ENCODE data around the gene TRAK2. TPM values are rescaled to one million over a fixed set of nuclear protein-coding genes. Genes with fewer than 3 reads are reported as not detected.

Gene TRAK2
- total and polyA plus RNA-seq, 2 donors = 10.1 to 13.8 TPM

- no peaks in the 10 kb centered on the region for H3K36me3 ChIP-seq (ENCODE audit: control insufficient read depth in 2 of 2, insufficient read depth in 2 of 2, low read length in 1 of 2)
- no peaks in the 10 kb centered on the region for H3K9me3 ChIP-seq (ENCODE audit: control insufficient read depth in 2 of 2, insufficient read depth in 1 of 2, low read length in 1 of 2)
- DNase-seq (ENCODE audit: low read depth in 6 of 9, low spot score in 9 of 9) = no peak
- no peaks in the 10 kb centered on the region for H3K27me3 ChIP-seq (ENCODE audit: control insufficient read depth in 2 of 2, insufficient read depth in 1 of 2, low read length in 1 of 2)
- H3K4me1 ChIP-seq (ENCODE audit: control insufficient read depth in 2 of 2, insufficient read depth in 2 of 2, low read length in 2 of 2) = no peaks in the 10 kb centered on the region
- no peak overlapping the region for H3K27ac ChIP-seq (ENCODE audit: low read depth in 1 of 2, low read length in 1 of 2)
- no peak overlapping the region for H3K4me3 ChIP-seq (ENCODE audit: low read length in 2 of 2)
Measured at GRCh38 chr2:201411421-201411820, 39.8 kb downstream of the TRAK2 start.

GRCh38 chr2:201408931-201409330, 42.3 kb downstream of the TRAK2 start:
- Histone ChIP-seq H3K27me3 (ENCODE audit: control insufficient read depth in 2 of 2, insufficient read depth in 1 of 2, low read length in 1 of 2) (no peaks in the 10 kb centered on the region), H3K4me3 (ENCODE audit: low read length in 2 of 2) (no peak overlapping the region), H3K9me3 (ENCODE audit: control insufficient read depth in 2 of 2, insufficient read depth in 1 of 2, low read length in 1 of 2) (no peaks in the 10 kb centered on the region), H3K27ac (ENCODE audit: low read depth in 1 of 2, low read length in 1 of 2) (no peak overlapping the region), H3K36me3 (ENCODE audit: control insufficient read depth in 2 of 2, insufficient read depth in 2 of 2, low read length in 1 of 2) (no peaks in the 10 kb centered on the region), H3K4me1 (ENCODE audit: control insufficient read depth in 2 of 2, insufficient read depth in 2 of 2, low read length in 2 of 2) (no peaks in the 10 kb centered on the region)
- 95% methylated on average over 3 of the region's 3 CpGs for WGBS
- no peak for DNase-seq (ENCODE audit: low read depth in 6 of 9, low spot score in 9 of 9)

DNA sequence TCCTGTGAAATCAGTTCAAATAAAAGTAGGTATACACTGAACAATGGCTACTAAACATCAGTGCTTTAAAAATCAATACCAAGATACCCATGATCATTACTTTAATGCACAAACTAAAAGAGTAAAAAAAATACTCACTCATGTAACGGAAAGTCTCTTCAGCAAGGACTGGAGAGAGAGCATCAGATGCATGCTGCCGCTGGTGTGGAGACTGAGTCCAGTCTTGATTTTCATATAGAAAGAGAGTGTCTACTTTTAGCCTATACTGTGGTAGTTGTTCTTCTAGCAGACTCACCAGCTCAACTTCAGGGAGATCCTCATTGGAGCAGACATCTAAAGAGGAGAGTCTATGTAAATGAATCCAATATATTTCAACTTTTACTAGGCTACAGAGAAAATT, 44.0 kb downstream of the TRAK2 start:
- WGBS = over 99% methylated on average over 2 of the region's 2 CpGs
- no peaks in the 10 kb centered on the region for H3K4me1 ChIP-seq (ENCODE audit: control insufficient read depth in 2 of 2, insufficient read depth in 2 of 2, low read length in 2 of 2)
- H3K4me3 ChIP-seq (ENCODE audit: low read length in 2 of 2) = no peak overlapping the region
- H3K36me3 ChIP-seq (ENCODE audit: control insufficient read depth in 2 of 2, insufficient read depth in 2 of 2, low read length in 1 of 2) = no peaks in the 10 kb centered on the region
- H3K9me3 ChIP-seq (ENCODE audit: control insufficient read depth in 2 of 2, insufficient read depth in 1 of 2, low read length in 1 of 2) = no peaks in the 10 kb centered on the region
- H3K27ac ChIP-seq (ENCODE audit: low read depth in 1 of 2, low read length in 1 of 2) = no peak overlapping the region
- no peaks in the 10 kb centered on the region for H3K27me3 ChIP-seq (ENCODE audit: control insufficient read depth in 2 of 2, insufficient read depth in 1 of 2, low read length in 1 of 2)
- no peak for DNase-seq (ENCODE audit: low read depth in 6 of 9, low spot score in 9 of 9)

- no peak overlapping the region for H3K4me3 ChIP-seq (ENCODE audit: low read length in 2 of 2)
- H3K27me3 ChIP-seq (ENCODE audit: control insufficient read depth in 2 of 2, insufficient read depth in 1 of 2, low read length in 1 of 2) = no peaks in the 10 kb centered on the region
- peak in 1 of 9 donors; percentile 13 for DNase-seq (ENCODE audit: low read depth in 6 of 9, low spot score in 9 of 9)
- H3K27ac ChIP-seq (ENCODE audit: low read depth in 1 of 2, low read length in 1 of 2) = no peak overlapping the region
- H3K9me3 ChIP-seq (ENCODE audit: control insufficient read depth in 2 of 2, insufficient read depth in 1 of 2, low read length in 1 of 2) = no peaks in the 10 kb centered on the region
- no peaks in the 10 kb centered on the region for H3K4me1 ChIP-seq (ENCODE audit: control insufficient read depth in 2 of 2, insufficient read depth in 2 of 2, low read length in 2 of 2)
- no peaks in the 10 kb centered on the region for H3K36me3 ChIP-seq (ENCODE audit: control insufficient read depth in 2 of 2, insufficient read depth in 2 of 2, low read length in 1 of 2)
- 48% methylated on average over 3 of the region's 3 CpGs for WGBS
Measured at GRCh38 chr2:201406077-201406662, 45.1 kb downstream of the TRAK2 start.

- no peaks in the 10 kb centered on the region for H3K27me3 ChIP-seq (ENCODE audit: control insufficient read depth in 2 of 2, insufficient read depth in 1 of 2, low read length in 1 of 2)
- no peaks in the 10 kb centered on the region for H3K36me3 ChIP-seq (ENCODE audit: control insufficient read depth in 2 of 2, insufficient read depth in 2 of 2, low read length in 1 of 2)
- H3K4me3 ChIP-seq (ENCODE audit: low read length in 2 of 2) = no peak overlapping the region
- no peaks in the 10 kb centered on the region for H3K4me1 ChIP-seq (ENCODE audit: control insufficient read depth in 2 of 2, insufficient read depth in 2 of 2, low read length in 2 of 2)
- H3K27ac ChIP-seq (ENCODE audit: low read depth in 1 of 2, low read length in 1 of 2) = no peak overlapping the region
- 83% methylated on average over 3 of the region's 3 CpGs for WGBS
- DNase-seq (ENCODE audit: low read depth in 6 of 9, low spot score in 9 of 9) = no peak
- no peaks in the 10 kb centered on the region for H3K9me3 ChIP-seq (ENCODE audit: control insufficient read depth in 2 of 2, insufficient read depth in 1 of 2, low read length in 1 of 2)
Measured at GRCh38 chr2:201404699-201405280, 46.5 kb downstream of the TRAK2 start.

GRCh38 chr2:201403880-201404279, 47.4 kb downstream of the TRAK2 start:
- Histone ChIP-seq H3K27ac (ENCODE audit: low read depth in 1 of 2, low read length in 1 of 2) (no peak overlapping the region), H3K9me3 (ENCODE audit: control insufficient read depth in 2 of 2, insufficient read depth in 1 of 2, low read length in 1 of 2) (no peaks in the 10 kb centered on the region), H3K36me3 (ENCODE audit: control insufficient read depth in 2 of 2, insufficient read depth in 2 of 2, low read length in 1 of 2) (peaks cover 0 to 3% of the 10 kb centered on the region in 2 donors), H3K27me3 (ENCODE audit: control insufficient read depth in 2 of 2, insufficient read depth in 1 of 2, low read length in 1 of 2) (no peaks in the 10 kb centered on the region), H3K4me1 (ENCODE audit: control insufficient read depth in 2 of 2, insufficient read depth in 2 of 2, low read length in 2 of 2) (no peaks in the 10 kb centered on the region), H3K4me3 (ENCODE audit: low read length in 2 of 2) (no peak overlapping the region)
- 96% methylated on average over 3 of the region's 3 CpGs for WGBS
- no peak for DNase-seq (ENCODE audit: low read depth in 6 of 9, low spot score in 9 of 9)

- Histone ChIP-seq H3K4me1 (ENCODE audit: control insufficient read depth in 2 of 2, insufficient read depth in 2 of 2, low read length in 2 of 2) (no peaks in the 10 kb centered on the region), H3K27me3 (ENCODE audit: control insufficient read depth in 2 of 2, insufficient read depth in 1 of 2, low read length in 1 of 2) (no peaks in the 10 kb centered on the region), H3K9me3 (ENCODE audit: control insufficient read depth in 2 of 2, insufficient read depth in 1 of 2, low read length in 1 of 2) (no peaks in the 10 kb centered on the region), H3K27ac (ENCODE audit: low read depth in 1 of 2, low read length in 1 of 2) (no peak overlapping the region), H3K4me3 (ENCODE audit: low read length in 2 of 2) (no peak overlapping the region), H3K36me3 (ENCODE audit: control insufficient read depth in 2 of 2, insufficient read depth in 2 of 2, low read length in 1 of 2) (peaks cover 0 to 7% of the 10 kb centered on the region in 2 donors)
- DNase-seq (ENCODE audit: low read depth in 6 of 9, low spot score in 9 of 9) = no peak
- 87% methylated on average over 6 of the region's 6 CpGs for WGBS
Measured at GRCh38 chr2:201402651-201403562, 48.4 kb downstream of the TRAK2 start.

GRCh38 chr2:201401815-201402214, 49.4 kb downstream of the TRAK2 start:
- no peaks in the 10 kb centered on the region for H3K4me1 ChIP-seq (ENCODE audit: control insufficient read depth in 2 of 2, insufficient read depth in 2 of 2, low read length in 2 of 2)
- H3K4me3 ChIP-seq (ENCODE audit: low read length in 2 of 2) = no peak overlapping the region
- no peak for DNase-seq (ENCODE audit: low read depth in 6 of 9, low spot score in 9 of 9)
- H3K27ac ChIP-seq (ENCODE audit: low read depth in 1 of 2, low read length in 1 of 2) = no peak overlapping the region
- no peaks in the 10 kb centered on the region for H3K9me3 ChIP-seq (ENCODE audit: control insufficient read depth in 2 of 2, insufficient read depth in 1 of 2, low read length in 1 of 2)
- H3K27me3 ChIP-seq (ENCODE audit: control insufficient read depth in 2 of 2, insufficient read depth in 1 of 2, low read length in 1 of 2) = no peaks in the 10 kb centered on the region
- H3K36me3 ChIP-seq (ENCODE audit: control insufficient read depth in 2 of 2, insufficient read depth in 2 of 2, low read length in 1 of 2) = peaks cover 0 to 15% of the 10 kb centered on the region in 2 donors
- WGBS = 92% methylated on average over 3 of the region's 3 CpGs

GRCh38 chr2:201396595-201396994, 54.7 kb downstream of the TRAK2 start:
- H3K4me3 ChIP-seq (ENCODE audit: low read length in 2 of 2) = no peak overlapping the region
- peaks cover 0 to 43% of the 10 kb centered on the region in 2 donors for H3K36me3 ChIP-seq (ENCODE audit: control insufficient read depth in 2 of 2, insufficient read depth in 2 of 2, low read length in 1 of 2)
- DNase-seq (ENCODE audit: low read depth in 6 of 9, low spot score in 9 of 9) = no peak
- WGBS = 85% methylated on average over 8 of the region's 8 CpGs
- H3K9me3 ChIP-seq (ENCODE audit: control insufficient read depth in 2 of 2, insufficient read depth in 1 of 2, low read length in 1 of 2) = no peaks in the 10 kb centered on the region
- no peaks in the 10 kb centered on the region for H3K4me1 ChIP-seq (ENCODE audit: control insufficient read depth in 2 of 2, insufficient read depth in 2 of 2, low read length in 2 of 2)
- no peaks in the 10 kb centered on the region for H3K27me3 ChIP-seq (ENCODE audit: control insufficient read depth in 2 of 2, insufficient read depth in 1 of 2, low read length in 1 of 2)
- H3K27ac ChIP-seq (ENCODE audit: low read depth in 1 of 2, low read length in 1 of 2) = no peak overlapping the region

Measured in thymus (tissue), 11 donors.